Progenitor cell of endocrine pancreas (in vitro differentiated cells): ENCODE results near the gene PREP. TPM values are rescaled to one million over a fixed set of nuclear protein-coding genes. Genes with fewer than 3 reads are reported as not detected.

ENCODE experiments used
- DNase-seq: peaks from one replicate; pipeline ENCODE4 v3.0.0; 2021; ENCODE audit warnings: low spot score; ENCODE audit not compliant: unreplicated experiment
- H3K27ac Mint-ChIP-seq: 2 replicates; pipeline ENCODE4 v1.8.0; 2021; ENCODE audit warnings: mild to moderate bottlenecking, moderate library complexity, mixed read lengths
- H3K27me3 Mint-ChIP-seq: 2 replicates; pipeline ENCODE4 v1.8.0; 2021; ENCODE audit warnings: mixed read lengths
- H3K36me3 Mint-ChIP-seq: 2 replicates; pipeline ENCODE4 v1.8.0; 2022; ENCODE audit warnings: mixed read lengths; ENCODE audit not compliant: insufficient read depth
- H3K4me1 Mint-ChIP-seq: 2 replicates; pipeline ENCODE4 v1.8.0; 2021; ENCODE audit warnings: low read depth, mixed read lengths
- H3K4me3 Mint-ChIP-seq: 2 replicates; pipeline ENCODE4 v1.8.0; 2021; ENCODE audit warnings: low read depth, mild to moderate bottlenecking, moderate library complexity, mixed read lengths
- H3K9me3 Mint-ChIP-seq: 2 replicates; pipeline ENCODE4 v1.8.0; 2021; ENCODE audit warnings: low read depth, mixed read lengths
- total RNA-seq: library from RNA; stranded (reverse); gene quantifications from 2 replicates; pipeline ENCODE4 v1.2.1, GENCODE V29; 2021
- TF ChIP-seq, protein P1 (sequence below): fragments of 200-600 bp; sonication (generic); IDR thresholded peaks from one replicate; pipeline ENCODE4 v1.5.0; 2021; ENCODE audit warnings: antibody characterized with exemption, mild to moderate bottlenecking; ENCODE audit not compliant: unreplicated experiment

The PREP gene
- total RNA-seq, 1 donor from 2014 or later = 43.3 TPM

DNA sequence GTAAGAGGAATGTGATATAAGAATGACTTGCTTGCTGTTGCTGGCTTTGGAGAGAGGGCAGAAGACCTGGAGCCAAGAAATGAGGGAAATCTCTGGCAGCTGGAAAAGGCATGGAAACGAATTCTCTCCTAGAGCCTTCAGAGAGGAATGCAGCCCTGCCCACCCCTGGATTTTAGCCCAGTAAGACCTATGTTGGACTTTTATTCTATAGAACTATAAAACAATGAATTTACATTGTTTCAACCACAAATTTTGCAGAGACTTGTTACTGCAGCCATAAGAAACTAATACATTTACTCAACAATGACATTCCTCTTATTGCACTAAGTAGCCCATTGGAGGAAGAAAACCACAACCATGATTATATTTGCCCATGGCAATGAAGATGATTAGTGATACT, 39.5 kb upstream of the PREP start:
- H3K9me3 Mint-ChIP-seq = peaks cover 7% of the 10 kb centered on the region
- DNase-seq = no peak
- H3K4me1 Mint-ChIP-seq = peaks cover 5% of the 10 kb centered on the region
- no peak overlapping the region for H3K4me3 Mint-ChIP-seq
- TF ChIP-seq, protein P1, sequence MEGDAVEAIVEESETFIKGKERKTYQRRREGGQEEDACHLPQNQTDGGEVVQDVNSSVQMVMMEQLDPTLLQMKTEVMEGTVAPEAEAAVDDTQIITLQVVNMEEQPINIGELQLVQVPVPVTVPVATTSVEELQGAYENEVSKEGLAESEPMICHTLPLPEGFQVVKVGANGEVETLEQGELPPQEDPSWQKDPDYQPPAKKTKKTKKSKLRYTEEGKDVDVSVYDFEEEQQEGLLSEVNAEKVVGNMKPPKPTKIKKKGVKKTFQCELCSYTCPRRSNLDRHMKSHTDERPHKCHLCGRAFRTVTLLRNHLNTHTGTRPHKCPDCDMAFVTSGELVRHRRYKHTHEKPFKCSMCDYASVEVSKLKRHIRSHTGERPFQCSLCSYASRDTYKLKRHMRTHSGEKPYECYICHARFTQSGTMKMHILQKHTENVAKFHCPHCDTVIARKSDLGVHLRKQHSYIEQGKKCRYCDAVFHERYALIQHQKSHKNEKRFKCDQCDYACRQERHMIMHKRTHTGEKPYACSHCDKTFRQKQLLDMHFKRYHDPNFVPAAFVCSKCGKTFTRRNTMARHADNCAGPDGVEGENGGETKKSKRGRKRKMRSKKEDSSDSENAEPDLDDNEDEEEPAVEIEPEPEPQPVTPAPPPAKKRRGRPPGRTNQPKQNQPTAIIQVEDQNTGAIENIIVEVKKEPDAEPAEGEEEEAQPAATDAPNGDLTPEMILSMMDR = no peak
- no peak overlapping the region for H3K27ac Mint-ChIP-seq
- H3K27me3 Mint-ChIP-seq = no peaks in the 10 kb centered on the region
- no peaks in the 10 kb centered on the region for H3K36me3 Mint-ChIP-seq

DNA sequence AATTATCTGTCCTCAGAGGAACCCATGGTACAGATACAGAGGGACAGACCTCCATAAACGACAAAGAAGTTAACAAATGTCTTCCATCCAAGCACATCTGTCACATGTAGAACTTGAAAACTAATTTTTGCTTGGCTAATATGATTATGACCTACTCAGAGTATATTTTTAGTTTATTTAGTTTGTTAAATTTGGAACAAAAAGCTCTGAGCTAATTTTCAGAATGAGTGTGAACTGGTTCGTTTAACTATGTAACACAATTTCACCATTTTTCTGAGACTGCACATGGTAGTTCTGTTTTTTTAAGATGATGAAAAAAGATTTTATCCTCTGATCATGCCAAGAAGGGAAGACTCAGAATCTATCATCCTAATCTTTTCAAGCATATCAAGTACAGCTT, 34.4 kb upstream of the PREP start:
- Mint-ChIP-seq H3K4me3 (no peak overlapping the region), H3K27me3 (no peaks in the 10 kb centered on the region), H3K36me3 (no peaks in the 10 kb centered on the region), H3K9me3 (no peaks in the 10 kb centered on the region), H3K4me1 (peaks cover 5% of the 10 kb centered on the region), H3K27ac (no peak overlapping the region)
- TF ChIP-seq, protein P1 = no peak
- DNase-seq = no peak

DNA sequence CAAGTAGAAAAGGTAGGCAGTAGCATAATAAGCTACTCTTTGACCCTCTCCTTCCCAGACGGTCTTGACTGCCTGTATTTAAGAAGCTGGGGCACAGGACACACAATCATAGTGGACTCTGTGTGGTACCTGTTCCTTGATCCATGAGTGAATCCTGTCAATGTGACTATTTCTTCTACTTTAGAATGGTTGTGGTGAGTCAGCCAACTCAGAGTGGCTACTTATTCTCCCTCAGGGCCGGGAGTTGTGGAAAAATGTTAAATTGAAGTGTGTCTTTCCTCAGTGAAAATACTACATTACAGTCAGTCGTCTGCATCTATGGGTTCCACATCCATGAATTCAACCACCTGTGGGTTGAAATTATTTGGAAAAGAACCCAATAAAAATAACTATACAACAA, 30.8 kb upstream of the PREP start:
- TF ChIP-seq, protein P1 = no peak
- Mint-ChIP-seq H3K27me3 (no peaks in the 10 kb centered on the region), H3K4me3 (no peak overlapping the region), H3K27ac (no peak overlapping the region), H3K9me3 (no peaks in the 10 kb centered on the region), H3K36me3 (no peaks in the 10 kb centered on the region), H3K4me1 (peaks cover 10% of the 10 kb centered on the region)
- no peak for DNase-seq

DNA sequence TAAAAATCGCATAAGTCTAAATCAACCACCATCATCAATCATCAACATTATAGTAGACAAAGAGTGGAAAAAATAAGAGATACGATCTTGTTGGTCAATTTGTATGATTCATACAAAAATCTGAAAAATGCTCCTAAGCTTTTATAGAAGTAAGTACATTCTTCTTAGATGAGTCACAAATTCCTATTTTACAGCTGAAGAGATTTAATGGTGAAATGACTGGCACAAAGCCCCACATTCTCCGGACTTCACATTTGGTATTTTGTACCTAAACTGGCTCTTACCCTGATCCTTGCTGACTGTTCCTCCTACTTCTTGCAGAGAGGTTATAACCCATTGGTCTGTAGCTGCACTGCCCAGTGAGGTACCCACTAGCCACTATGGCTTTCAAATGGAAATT, 29.9 kb upstream of the PREP start:
- Mint-ChIP-seq H3K4me1 (peaks cover 20% of the 10 kb centered on the region), H3K4me3 (no peak overlapping the region), H3K27ac (no peak overlapping the region), H3K27me3 (no peaks in the 10 kb centered on the region), H3K36me3 (no peaks in the 10 kb centered on the region), H3K9me3 (no peaks in the 10 kb centered on the region)
- no peak for DNase-seq
- TF ChIP-seq, protein P1 = no peak

GRCh38 chr6:105431226-105431625, 28.3 kb upstream of the PREP start:
- H3K27ac Mint-ChIP-seq = no peak overlapping the region
- peaks cover 4% of the 10 kb centered on the region for H3K27me3 Mint-ChIP-seq
- no peak overlapping the region for H3K4me3 Mint-ChIP-seq
- H3K9me3 Mint-ChIP-seq = no peaks in the 10 kb centered on the region
- H3K4me1 Mint-ChIP-seq = peaks cover 21% of the 10 kb centered on the region
- TF ChIP-seq, protein P1 = peak; percentile 69
- DNase-seq = no peak
- no peaks in the 10 kb centered on the region for H3K36me3 Mint-ChIP-seq
